ENCODE results near the gene TKTL1. TPM values are rescaled to one million over a fixed set of nuclear protein-coding genes. Genes with fewer than 3 reads are reported as not detected.
A peak's percentile ranks its signal among the peaks of the same experiment; 100 is the strongest.
"Not testable (repeated sequence)": the region's sequence is repeated elsewhere in the genome, so short reads cannot be mapped to it uniquely, and the experiment has no call there.

The TKTL1 gene
- total RNA-seq, 2 experiments from 2014 or later, result 1.7 to 2.3 TPM

DNA sequence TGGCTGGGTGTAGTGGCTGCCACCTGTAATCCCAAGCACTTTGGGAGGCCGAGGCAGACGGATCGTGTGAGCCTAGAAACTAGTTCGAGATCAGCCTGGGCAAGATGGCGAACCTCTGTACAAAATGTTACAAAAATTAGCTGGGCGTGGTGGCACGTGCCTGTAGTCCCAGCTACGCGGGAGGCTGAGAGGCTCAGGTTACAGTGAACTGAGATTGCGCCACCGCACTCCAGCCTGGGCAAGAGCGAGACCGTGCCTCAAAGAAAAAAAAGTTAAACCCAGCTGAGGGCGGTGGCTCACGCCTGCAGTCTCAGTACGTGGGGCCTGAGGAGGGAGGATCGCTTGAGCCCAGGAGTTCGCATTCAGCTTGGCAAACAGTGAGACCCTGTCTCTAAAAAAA is 1.1 kb downstream of the TKTL1 start:
- Histone ChIP-seq H3K36me3 (ENCODE audit: insufficient read depth, low read length) (no peaks in the 10 kb centered on the region), H3K4me3 (ENCODE audit: low read length) (no peak overlapping the region), H3K27ac (ENCODE audit: low read depth in 1 of 2, low read length in 2 of 2) (no peak overlapping the region), H3K9me3 (ENCODE audit: control insufficient read depth in 1 of 2, insufficient read depth in 1 of 2, low read length in 2 of 2) (no peaks in the 10 kb centered on the region), H3K4me1 (ENCODE audit: insufficient read depth, low read length) (peaks cover 3% of the 10 kb centered on the region), H3K27me3 (ENCODE audit: control insufficient read depth in 1 of 2, insufficient read depth in 2 of 2, low read length in 2 of 2) (no peaks in the 10 kb centered on the region)
- Mint-ChIP-seq H3K9me3 (no peaks in the 10 kb centered on the region), H3K36me3 (ENCODE audit: low read depth) (no peaks in the 10 kb centered on the region), H3K4me3 (no peak overlapping the region), H3K4me1 (ENCODE audit: low read depth) (no peaks in the 10 kb centered on the region), H3K27me3 (no peaks in the 10 kb centered on the region), H3K27ac (no peak overlapping the region)
- intact Hi-C loops (cut with DNase I, micrococcal nuclease), result no loop called here
- ChIA-PET POLR2A (no interaction called here), CTCF (no interaction called here)
- DNase-seq, result no peak
- ATAC-seq (ENCODE audit: poor library complexity), result no peak
- no peak for TF ChIP-seq CTCF (IDR thresholded peaks at IDR 0.05)

DNA sequence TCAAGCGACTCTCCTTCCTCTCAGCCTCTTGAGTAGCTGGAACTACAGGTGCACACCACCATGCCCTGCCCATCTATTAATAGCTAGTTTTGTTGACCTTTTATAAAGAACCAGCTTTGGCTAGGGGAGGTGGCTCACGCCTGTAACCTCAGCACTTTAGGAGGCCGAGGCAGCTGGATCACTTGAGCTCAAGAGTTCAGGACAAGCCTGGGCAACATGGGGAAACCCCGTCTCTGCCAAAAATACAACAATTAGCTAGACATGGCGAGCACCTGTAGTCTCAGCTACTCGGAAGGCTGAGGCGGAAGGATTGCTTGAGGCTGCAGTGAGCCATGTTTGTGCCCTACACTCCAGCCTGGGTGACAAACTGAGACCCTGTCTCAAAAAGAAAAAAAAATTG is 2.7 kb downstream of the TKTL1 start:
- DNase-seq, result no peak
- Mint-ChIP-seq H3K4me1 (ENCODE audit: low read depth) (no peaks in the 10 kb centered on the region), H3K9me3 (no peaks in the 10 kb centered on the region), H3K27me3 (no peaks in the 10 kb centered on the region), H3K4me3 (no peak overlapping the region), H3K27ac (no peak overlapping the region), H3K36me3 (ENCODE audit: low read depth) (no peaks in the 10 kb centered on the region)
- no peaks in the 10 kb centered on the region for H3K9me3 ChIP-seq (ENCODE audit: control insufficient read depth in 1 of 2, insufficient read depth in 1 of 2, low read length in 2 of 2)
- intact Hi-C loops (cut with DNase I, micrococcal nuclease), result no loop called here
- H3K36me3 ChIP-seq (ENCODE audit: insufficient read depth, low read length), result no peaks in the 10 kb centered on the region
- peaks cover 3% of the 10 kb centered on the region for H3K4me1 ChIP-seq (ENCODE audit: insufficient read depth, low read length)
- H3K4me3 ChIP-seq (ENCODE audit: low read length), result no peak overlapping the region
- TF ChIP-seq CTCF (IDR thresholded peaks at IDR 0.05), result no peak
- POLR2A ChIA-PET, result no interaction called here
- no peaks in the 10 kb centered on the region for H3K27me3 ChIP-seq (ENCODE audit: control insufficient read depth in 1 of 2, insufficient read depth in 2 of 2, low read length in 2 of 2)
- CTCF ChIA-PET, result interaction anchor here (0.7 to 1.2 kb wide), 2 partner anchors 35 to 250 kb away, joined by 3 read pairs; no protein-coding TSS in a partner anchor
- ATAC-seq (ENCODE audit: poor library complexity), result no peak
- no peak overlapping the region for H3K27ac ChIP-seq (ENCODE audit: low read depth in 1 of 2, low read length in 2 of 2)

DNA sequence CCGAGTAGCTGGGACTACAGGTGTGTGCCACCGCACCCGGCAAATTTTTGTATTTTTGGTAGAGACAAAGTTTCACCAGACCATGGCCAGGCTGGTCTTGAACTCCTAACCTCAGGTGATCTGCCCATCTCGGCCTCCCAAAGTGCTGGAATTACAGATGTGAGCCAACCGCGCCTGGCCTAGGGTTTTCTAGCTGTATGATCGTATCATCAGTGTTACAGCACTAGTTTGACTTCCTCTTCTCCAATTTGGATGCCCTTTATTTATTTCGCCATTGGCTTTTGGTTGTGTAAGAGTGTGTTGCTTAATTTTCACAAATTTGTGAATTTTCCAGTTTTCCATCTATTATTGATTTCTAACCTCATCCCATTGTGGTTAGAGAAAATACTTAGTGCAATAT is 5.2 kb downstream of the TKTL1 start:
- Histone ChIP-seq H3K4me3 (ENCODE audit: low read length) (no peak overlapping the region), H3K27me3 (ENCODE audit: control insufficient read depth in 1 of 2, insufficient read depth in 2 of 2, low read length in 2 of 2) (no peaks in the 10 kb centered on the region), H3K4me1 (ENCODE audit: insufficient read depth, low read length) (peaks cover 6% of the 10 kb centered on the region), H3K9me3 (ENCODE audit: control insufficient read depth in 1 of 2, insufficient read depth in 1 of 2, low read length in 2 of 2) (no peaks in the 10 kb centered on the region), H3K36me3 (ENCODE audit: insufficient read depth, low read length) (no peaks in the 10 kb centered on the region), H3K27ac (ENCODE audit: low read depth in 1 of 2, low read length in 2 of 2) (no peak overlapping the region)
- TF ChIP-seq CTCF (IDR thresholded peaks at IDR 0.05), result no peak
- no peaks in the 10 kb centered on the region for H3K9me3 Mint-ChIP-seq
- intact Hi-C loops (cut with DNase I, micrococcal nuclease), result no loop called here
- no peak overlapping the region for H3K27ac Mint-ChIP-seq
- H3K4me3 Mint-ChIP-seq, result no peak overlapping the region
- ChIA-PET CTCF (no interaction called here), POLR2A (no interaction called here)
- no peak for ATAC-seq (ENCODE audit: poor library complexity)
- no peaks in the 10 kb centered on the region for H3K36me3 Mint-ChIP-seq (ENCODE audit: low read depth)
- peak in 1 of 14 experiments; percentile 31 for DNase-seq
- H3K27me3 Mint-ChIP-seq, result no peaks in the 10 kb centered on the region
- no peaks in the 10 kb centered on the region for H3K4me1 Mint-ChIP-seq (ENCODE audit: low read depth)

DNA sequence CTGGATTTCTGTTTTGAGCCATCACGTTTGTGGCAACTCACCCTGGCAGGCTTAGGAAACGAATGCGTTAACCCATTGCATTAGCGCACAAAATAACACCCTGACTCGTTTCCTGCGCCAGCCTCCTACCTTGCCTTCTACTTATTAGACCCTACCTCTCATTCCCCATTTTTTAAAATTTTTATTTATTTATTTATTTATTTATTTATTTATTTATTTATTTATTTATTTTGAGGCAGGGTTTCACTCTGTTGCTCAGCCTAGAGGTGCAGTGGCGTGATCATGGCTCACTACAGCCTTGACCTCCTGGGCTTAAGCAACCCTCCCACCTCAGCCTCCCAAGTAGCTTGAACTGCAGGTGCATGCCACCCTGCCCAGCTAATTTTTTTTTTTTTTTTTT is 7.4 kb downstream of the TKTL1 start:
- H3K27ac ChIP-seq (ENCODE audit: low read depth in 1 of 2, low read length in 2 of 2); H3K4me3 ChIP-seq (ENCODE audit: low read length); H3K9me3 ChIP-seq (ENCODE audit: control insufficient read depth in 1 of 2, insufficient read depth in 1 of 2, low read length in 2 of 2); H3K27me3 Mint-ChIP-seq; H3K36me3 ChIP-seq (ENCODE audit: insufficient read depth, low read length); CTCF ChIA-PET; H3K36me3 Mint-ChIP-seq (ENCODE audit: low read depth); POLR2A ChIA-PET; H3K4me3 Mint-ChIP-seq; DNase-seq; H3K27me3 ChIP-seq (ENCODE audit: control insufficient read depth in 1 of 2, insufficient read depth in 2 of 2, low read length in 2 of 2); intact Hi-C loops (cut with DNase I, micrococcal nuclease); H3K9me3 Mint-ChIP-seq; ATAC-seq (ENCODE audit: poor library complexity); H3K27ac Mint-ChIP-seq: not testable (repeated sequence)
- H3K4me1 ChIP-seq (ENCODE audit: insufficient read depth, low read length), result peaks cover 14% of the 10 kb centered on the region
- peaks cover 12% of the 10 kb centered on the region for H3K4me1 Mint-ChIP-seq (ENCODE audit: low read depth)
